ENCODE data around the gene NPR2.
A peak's percentile ranks its signal among the peaks of the same experiment; 100 is the strongest.

The NPR2 gene

GRCh38 chr9:35766997-35767396 is 24.4 kb upstream of the NPR2 start:
- DNase-seq, result no peak

DNA sequence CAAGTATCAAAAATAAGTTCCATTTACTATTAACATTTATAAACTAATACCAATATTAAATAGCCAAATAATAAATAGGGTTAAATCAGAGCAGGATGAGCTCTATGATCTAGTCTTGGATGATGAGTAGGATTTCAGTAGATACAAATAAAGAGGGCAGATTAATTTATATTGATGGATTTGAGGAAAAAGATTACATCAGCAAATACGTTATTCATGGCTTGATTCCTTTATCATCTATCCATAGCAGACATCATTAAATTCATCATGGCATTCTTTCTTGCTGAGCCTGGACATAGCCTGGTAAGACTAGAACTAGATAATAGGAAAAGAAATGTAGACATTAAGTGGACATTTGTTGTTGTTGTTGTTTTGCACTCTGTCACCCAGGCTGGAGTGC is 23.9 kb upstream of the NPR2 start:
- no peak for DNase-seq

DNA sequence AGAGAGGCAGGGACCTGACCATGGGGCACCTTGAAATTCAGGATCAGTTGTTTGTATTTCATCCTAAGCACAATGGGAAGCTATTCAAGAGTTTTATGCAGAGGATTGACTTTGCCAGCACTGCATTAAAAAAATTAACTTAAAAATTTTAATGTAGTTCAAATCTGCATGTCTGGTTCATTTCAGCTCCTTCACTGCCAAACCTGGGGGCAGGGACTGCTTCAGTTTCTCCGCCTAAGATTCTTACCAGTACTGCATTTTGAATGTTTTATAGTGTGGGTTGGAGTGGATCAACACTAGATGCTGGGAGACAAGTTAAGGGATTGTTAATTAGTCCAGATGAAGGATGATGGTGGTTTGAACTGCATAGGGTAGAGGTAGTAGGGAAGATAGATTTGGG is 21.6 kb upstream of the NPR2 start:
- DNase-seq, result no peak

GRCh38 chr9:35771075-35771433 is 20.3 kb upstream of the NPR2 start:
- DNase-seq, result no peak

- no peak for DNase-seq
Measured at GRCh38 chr9:35771534-35771933, 19.9 kb upstream of the NPR2 start.

GRCh38 chr9:35771943-35772342 is 19.4 kb upstream of the NPR2 start:
- DNase-seq, result no peak

DNA sequence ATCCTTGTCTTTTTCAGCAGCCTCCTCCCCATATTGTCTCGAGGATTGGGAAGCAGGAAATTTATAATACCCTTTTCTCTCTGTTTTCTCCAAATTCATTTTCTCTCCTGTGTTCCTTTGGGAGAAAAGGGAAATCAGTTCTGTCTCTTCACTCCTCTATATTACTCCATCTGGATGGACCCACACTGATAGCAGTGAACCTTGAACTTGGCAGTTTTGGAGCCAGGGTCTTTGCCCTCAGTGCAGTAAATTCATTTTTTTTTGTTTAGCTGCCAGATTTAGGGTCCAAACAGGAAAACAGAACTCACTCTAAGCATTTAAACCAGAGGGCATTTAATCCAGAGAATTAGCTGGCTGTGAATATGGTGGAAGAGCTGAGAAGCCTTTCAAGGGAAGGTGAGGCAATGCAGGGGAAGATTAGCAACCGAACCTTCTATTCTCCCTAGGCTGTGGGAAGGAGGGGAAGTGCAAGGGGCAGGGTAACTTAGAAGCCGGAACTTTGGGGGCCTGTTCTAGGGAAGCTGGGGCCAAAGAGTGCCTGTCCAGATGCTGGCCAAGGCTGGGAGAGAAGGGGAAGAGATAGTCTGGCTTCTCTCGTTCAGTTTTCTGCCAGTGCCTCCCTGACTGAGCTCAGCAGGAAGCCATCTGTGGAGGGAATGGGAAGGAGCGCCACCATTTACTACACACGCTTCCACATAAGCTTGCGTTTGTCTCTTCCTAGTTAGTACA is 16.3 kb upstream of the NPR2 start:
- DNase-seq, result no peak

GRCh38 chr9:35776018-35776417 is 15.4 kb upstream of the NPR2 start:
- no peak for DNase-seq

DNA sequence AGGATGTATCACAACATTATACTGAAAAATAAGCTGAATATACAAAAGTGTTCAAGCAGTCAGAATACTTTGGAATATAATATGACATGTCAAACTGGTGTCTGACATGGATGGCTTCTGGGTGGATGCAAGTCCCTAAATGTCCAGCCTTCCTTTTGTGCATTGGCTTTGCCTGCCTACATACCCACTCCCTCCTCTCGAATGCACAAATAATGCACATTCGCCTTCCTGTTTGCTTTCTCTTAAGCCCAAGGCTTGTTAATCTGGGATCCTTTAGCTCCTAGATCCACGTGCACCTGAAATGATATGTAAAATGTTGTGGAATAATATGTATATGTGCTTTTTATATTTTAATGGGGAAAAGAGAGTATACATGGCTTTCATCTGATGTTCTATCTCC is 12.9 kb upstream of the NPR2 start:
- no peak for DNase-seq

GRCh38 chr9:35781066-35781465 is 10.3 kb upstream of the NPR2 start:
- DNase-seq, result no peak

GRCh38 chr9:35783418-35783817 is 8.0 kb upstream of the NPR2 start:
- no peak for DNase-seq

DNA sequence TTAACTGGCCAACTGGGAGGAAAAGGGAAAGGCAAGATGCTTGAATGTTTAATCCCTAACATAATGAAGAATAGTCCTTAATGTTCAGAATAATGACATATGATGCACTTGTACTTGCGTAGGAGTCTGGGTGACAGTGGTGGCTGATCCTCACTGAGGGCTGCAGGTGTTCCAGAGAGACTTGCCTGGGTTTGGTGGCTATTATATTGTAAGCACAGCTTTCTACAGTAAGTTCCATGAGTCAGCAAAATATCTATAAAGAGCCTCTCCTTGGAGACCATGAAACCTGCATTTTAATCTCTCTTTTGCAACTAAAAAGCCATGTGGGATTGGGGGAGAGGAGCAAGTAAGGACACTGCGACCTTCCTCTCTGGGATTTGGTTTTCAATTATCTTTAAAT is 1.9 kb upstream of the NPR2 start:
- no peak for DNase-seq

DNA sequence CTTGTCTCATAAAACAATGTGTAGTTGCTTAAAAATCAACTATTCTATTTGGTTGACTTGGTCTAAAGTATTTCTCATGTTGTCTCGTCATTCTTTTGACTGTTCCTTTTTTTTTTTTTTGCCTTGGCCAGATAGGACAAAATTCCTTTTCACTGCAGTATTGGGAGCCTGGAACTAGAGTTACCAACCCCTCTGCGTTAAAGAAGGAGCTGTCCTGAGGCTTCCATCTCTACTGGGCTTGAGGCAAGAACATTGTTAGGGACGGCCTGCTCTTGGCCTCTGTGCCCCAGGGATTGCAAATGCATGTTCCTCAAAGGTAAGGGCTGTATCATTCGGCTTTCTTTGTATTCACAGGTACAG is 1.4 kb upstream of the NPR2 start:
- DNase-seq, result no peak

GRCh38 chr9:35790385-35791296 is 750 bp upstream of the NPR2 start:
- DNase-seq, result peak; percentile 82

GRCh38 chr9:35792024-35792813 is 828 bp downstream of the NPR2 start:
- no peak for DNase-seq

DNA sequence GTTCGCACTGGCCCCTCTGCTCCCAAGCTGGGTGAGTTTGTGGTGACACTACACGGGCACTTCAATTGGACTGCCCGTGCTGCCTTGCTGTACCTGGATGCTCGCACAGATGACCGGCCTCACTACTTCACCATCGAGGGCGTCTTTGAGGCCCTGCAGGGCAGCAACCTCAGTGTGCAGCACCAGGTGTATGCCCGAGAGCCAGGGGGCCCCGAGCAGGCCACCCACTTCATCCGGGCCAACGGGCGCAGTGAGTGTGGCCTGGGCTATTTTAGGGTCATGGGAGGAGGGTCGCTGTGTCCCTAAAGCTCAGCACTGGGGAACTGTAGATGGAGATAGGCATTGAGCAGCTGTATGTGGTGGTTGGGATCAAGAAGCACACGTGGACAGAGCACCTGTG is 1.4 kb downstream of the NPR2 start:
- DNase-seq, result no peak

DNA sequence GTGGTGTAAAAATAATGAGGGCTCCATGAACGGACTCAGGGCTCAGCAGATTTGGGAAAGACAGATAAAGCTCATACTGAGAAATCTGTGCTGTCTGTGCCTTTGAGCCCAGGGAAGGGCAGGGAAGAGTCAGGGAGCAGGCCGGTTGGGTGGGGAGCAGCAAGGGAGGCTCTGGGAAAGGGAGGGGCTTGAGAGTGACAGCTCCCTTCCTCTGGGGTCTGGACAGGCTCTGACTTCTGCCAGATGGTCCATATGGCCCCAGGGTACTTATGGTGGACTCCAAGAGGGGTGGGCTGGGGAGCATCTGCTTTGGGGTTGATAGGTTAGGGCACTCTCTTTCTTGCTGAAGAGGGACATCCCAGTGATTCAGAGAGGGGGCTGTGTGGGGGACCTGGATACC is 2.1 kb downstream of the NPR2 start:
- no peak for DNase-seq

DNA sequence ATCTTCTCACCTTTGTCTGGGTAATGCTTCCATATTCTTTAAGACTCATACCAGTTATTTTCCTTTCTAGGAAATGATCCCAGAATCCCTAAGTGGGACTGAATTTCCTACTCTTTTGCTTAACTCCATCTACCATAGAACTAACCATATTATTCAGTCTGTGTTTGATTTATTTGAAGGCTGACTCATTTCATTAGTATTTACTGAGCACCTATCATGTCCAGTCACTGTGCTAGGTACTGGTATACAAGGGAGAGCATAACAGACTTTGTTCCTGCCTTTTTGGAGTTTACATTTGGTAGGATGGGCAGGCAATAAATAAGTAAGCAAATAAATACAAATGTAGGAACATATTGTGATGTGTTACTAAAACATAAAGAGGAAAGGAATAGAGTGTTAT is 4.3 kb downstream of the NPR2 start:
- DNase-seq, result no peak

- no peak for DNase-seq
Measured at GRCh38 chr9:35797311-35798109, 6.1 kb downstream of the NPR2 start.

GRCh38 chr9:35798658-35799374 is 7.4 kb downstream of the NPR2 start:
- no peak for DNase-seq

DNA sequence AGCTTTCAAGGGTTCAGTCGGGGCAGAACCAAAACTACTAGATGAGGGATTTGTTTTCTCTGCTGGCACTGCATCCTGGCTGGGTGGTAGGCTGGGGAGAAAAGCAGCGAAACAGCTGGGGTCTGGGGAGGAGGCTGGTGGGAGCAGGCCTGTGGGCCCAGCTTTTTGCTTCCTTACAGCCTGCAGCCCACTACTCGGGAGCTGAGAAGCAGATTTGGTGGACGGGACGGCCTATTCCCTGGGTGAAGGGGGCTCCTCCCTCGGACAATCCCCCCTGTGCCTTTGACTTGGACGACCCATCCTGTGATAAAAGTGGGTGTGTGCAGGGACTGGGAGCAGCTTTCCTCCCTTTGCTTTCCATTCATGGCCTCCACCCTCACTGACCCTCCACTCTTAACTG is 9.1 kb downstream of the NPR2 start:
- DNase-seq, result no peak
